SKM-1 treated with dmso at 0.1 percent for 144 hours (cell line): ENCODE results near the gene CHMP1B.

ENCODE experiments used
- DNase-seq: peaks from one replicate; lab custom pipeline; 2025; ENCODE audit not compliant: unreplicated experiment; lab: John Stamatoyannopoulos, UW

CHMP1B gene

GRCh38 chr18:11901826-11902438 lies 50.7 kb downstream of the CHMP1B start:
- no peak for DNase-seq

- no peak for DNase-seq
Measured at GRCh38 chr18:11902522-11903292, 51.5 kb downstream of the CHMP1B start.
